Muscle of arm (tissue), 12 donors: ENCODE data around the gene C1orf53. TPM values are rescaled to one million over a fixed set of nuclear protein-coding genes. Genes with fewer than 3 reads are reported as not detected.

Experiments used
- DNase-seq: peaks from one replicate; pipeline ENCODE4 v3.0.0-alpha.2; 2013
- polyA plus RNA-seq, 12 donors: library from polyadenylated mRNA; unstranded; fragments of 120-200 nt; gene quantifications; one replicate each; pipeline ENCODE4 v1.2.1, GENCODE V29; 2013; ENCODE audit not compliant: insufficient read length in 12 of 12

Gene C1orf53
- polyA plus RNA-seq, 12 donors = 0.92 to 2.9 (median 1.6) TPM; not detected in 2

DNA sequence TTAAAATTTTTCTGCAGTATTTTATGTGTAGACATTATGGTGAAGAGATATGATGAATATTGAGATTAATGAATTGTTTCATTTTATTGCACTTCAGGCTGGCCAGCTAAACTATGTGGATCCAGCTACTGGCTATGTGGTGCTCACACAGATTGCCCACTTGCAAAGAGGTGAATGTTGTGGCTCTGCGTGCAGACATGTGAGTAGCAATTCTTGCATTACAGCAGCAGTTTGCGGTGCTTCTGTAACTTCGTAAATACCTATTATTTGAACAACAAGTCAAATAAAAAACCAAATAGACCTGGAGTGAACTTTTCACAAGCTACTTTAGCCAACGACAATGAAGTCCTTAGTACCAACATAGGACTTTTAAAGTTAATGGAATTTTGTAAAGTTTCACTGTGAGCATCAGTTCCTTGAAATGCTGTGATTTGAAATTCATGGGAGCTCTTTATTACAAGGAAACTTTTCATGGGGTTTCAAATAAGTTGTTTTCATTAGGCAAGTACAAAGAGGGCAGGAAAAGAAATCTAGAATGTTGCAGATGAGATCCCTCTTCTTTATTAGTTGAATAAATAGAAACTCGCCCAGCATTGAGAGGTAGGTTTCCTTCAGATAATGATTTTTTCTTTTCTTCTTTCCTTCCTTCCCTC, 3.4 kb downstream of the C1orf53 start:
- DNase-seq = no peak

DNA sequence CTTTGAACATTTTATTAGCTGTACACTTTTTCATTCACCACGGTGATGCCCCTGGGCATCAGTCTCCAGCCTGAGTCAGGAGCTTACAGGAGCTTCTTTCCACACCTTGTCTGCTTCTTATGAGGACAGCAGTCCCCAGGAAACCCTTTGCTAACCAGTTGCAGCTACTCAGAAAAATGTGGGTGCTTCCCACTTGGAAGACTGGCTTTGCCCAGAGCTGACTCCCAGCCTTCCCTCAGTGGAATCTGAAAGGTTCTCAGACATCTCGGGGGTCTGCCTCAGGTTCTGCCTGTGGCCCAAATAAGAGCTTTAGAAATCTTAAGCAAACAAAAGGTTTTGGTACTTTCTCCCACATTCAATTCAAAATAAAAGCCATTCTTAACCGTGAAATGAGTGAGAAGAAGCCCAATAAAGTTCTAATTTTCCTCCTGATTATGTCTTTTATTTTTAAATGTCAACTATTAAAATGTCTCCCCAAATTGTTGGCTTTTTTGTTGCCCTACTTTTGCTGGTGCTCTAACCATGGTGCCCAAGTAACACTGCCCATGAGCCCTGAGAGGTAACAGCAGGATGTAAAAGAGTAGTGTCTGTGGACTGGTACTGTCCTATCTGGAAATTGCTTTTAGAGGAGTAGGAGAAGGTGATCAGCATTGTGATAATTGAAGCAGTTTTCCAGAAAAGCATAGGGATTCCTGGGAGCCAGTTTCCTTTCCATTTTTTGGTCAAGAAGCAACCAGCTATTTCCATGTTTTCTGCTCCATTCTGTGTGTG, 5.6 kb downstream of the C1orf53 start:
- no peak for DNase-seq

DNA sequence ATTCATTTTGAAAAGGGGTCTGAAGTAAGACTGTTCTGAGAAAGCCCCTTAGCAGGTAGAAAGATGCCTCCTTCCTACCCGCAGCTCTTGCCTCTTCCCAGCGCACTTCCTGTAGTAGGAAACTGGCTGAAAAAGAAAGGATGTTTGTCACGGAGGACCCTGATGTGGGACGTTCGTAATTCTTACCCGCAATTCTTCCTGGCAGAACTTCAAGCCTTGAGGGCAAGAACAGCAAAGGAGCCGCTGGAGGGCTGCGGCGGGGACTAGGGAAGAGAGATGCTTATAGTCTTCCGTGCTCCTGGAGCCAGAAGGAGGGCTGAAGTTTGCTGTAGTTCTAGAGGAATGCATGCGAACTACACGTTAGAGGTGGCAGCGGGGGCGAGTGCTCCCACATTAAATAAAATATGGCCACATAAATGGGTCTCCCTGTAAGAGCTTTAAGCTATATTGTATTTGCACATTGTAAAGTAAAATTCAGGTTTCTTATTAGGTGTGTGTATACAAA, 6.3 kb downstream of the C1orf53 start:
- DNase-seq = no peak

DNA sequence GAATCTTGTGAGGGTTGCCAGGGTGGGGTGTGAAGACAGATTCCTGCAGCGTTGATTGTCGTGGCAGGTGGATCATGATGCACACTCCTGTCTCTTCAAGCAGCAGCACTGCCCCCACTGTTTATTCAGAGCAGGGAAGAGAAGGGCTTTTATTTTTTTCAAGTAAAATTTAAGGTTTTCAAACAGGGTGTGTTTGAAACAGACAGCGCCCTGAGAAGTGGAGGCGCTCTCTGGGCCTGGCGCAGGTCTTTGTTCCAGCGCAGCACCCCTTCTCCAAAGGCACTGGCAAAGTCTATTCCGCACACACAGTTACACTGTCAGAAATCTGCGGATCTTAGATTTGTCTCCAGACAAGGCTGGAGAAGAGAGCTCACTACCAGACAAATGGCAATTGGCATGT, 7.0 kb downstream of the C1orf53 start:
- DNase-seq = no peak

DNA sequence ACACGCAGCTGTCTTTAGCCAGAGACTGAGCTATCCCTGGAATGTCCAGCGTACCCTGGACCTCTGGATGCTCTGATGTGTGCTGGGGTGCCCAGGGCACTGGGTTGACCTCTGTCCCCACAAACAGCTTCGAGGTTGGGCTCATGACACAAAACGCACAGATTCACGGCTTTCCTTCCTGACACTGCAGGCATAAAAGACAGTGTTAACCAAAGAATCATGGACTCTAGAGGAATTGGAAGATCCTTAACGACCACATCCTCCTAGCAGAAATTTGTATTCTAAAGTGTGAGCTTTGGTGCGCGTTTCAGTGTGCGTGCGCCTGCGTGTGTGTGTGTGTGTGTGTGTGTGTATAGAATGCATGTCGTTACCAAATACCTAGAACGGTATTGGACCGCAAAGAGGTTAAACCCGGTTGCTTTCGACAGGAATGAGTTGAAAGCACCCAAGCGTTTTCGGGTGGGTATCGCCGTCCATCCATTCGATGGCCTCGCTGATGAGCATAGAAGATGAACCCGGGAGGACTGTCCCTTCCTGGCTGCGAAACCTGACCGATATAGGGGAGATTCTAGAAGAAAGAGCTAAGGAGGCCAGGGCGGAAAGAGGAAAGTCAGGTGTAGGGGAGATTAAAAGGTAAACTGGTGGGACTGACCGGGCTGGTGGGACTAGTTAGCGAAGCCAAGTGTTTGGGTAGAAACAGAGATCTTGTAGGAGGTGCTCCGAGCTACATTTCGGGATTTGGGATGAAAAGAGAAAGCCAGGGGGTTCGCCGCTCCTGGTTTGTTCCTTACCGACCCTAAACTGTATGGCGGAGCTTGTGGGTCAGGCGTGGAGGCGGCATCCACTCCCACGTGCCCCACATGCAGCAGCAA, 7.9 kb downstream of the C1orf53 start:
- no peak for DNase-seq

DNA sequence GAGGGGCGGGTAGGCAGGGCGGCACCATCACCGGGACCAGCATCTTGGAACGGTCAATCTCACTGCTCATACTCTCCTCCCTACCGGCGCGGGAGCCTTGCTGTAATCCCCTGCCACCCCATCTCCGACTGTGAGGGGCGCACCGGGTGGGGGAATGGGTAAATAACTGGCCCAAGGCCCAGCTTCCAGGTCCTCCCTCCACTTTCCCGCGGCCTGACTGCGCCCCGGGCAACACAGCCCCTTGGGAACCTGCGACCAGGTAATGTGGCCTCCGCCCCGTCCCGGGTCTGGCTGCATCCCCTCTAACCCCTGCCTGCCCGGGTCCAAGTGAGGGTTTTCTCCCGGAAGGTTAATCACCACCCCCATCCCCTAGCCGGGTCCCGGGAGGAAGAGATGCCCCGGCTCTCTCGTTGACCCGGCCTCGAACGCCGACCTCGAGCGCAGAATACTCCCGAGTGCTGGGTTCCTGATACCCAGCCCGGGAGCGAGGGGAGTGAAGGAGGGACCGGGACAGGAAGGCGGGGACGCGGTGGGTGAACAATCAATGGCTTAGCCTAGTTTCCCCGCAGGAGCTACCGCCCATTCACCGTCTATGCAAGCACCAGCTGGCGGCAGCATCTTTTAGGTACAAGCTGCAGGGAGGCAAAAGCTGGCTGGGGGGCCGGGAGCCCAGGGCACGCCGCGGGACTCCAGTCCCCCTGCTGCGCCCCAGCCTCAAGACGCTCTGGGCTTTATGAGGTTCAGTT, 8.9 kb downstream of the C1orf53 start:
- no peak for DNase-seq

DNA sequence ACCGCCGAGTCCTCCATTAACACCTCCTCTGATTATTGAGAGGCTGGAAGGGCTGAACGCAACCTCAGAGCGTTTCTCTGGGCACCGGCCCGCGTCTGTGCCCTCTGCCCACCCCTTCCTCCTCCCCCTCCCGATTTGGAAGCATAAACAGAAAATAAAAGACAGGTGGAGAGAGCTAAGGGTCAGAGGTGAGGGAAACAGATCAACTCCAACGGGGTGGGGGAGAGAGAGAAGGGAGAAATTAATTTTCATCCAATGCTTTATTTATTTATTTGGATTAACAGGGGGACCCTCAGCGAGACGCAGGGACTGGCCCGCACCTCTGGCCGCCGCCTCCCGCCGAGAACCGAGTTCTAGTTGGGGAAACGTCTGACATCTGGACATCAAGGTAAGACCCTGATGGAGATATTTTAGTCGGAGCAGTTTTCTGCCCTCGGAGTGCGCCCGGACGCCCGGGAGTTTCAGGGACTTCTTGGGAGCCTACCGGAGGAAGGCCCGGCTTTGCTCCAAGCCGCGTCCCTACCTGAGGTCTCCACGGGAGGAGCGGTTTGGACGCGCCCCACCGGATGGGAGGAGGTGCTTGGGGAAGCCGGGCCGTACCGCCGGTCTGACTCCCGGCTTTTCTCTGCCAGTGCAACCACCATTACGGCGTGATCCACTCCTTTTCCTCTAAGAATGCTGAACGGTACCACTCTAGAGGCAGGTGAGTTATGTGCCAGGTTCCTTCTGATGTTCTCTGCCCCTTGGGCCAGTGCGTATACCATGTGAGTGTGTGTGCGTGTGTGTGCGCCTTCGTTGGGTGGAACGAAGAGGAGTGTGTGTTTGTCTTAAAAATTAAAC, 9.6 kb downstream of the C1orf53 start:
- DNase-seq = no peak

DNA sequence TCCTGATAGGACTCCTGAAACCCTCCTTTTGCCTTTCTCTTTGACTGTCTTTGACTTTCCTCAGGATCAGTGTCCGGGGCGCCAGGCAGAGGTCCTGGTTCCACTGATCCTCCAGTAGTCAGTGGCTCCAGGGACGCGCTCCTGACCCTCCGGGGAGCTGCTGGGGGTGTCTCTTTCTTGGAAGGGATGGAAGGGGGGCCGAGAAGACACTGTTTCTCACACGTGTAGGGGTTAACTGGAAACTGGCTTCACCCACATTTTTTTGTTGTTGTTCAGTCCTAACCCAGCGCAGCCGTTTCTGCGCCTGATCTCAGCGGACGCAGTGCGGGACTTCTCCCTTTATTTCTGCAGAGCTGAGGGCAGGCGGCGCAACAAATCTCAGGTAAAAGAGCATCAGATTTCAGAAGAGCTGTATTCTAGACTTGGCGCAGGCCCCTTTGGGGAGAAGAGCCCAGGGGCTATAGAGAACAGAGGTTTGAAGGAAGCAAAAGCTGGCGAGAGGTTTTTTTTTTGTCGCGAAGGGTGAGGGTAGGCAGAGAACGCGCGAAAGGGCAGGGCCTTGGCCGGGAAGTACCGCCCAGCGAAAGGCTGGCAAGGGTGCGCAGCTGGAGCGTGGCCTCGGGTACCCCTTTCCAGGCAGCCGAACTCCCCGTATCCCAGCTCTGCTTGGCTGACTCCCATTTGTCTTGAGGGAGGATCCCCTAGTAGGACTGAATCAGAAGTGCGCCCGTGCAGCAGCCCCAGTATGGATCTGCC, 10.5 kb downstream of the C1orf53 start:
- no peak for DNase-seq

DNA sequence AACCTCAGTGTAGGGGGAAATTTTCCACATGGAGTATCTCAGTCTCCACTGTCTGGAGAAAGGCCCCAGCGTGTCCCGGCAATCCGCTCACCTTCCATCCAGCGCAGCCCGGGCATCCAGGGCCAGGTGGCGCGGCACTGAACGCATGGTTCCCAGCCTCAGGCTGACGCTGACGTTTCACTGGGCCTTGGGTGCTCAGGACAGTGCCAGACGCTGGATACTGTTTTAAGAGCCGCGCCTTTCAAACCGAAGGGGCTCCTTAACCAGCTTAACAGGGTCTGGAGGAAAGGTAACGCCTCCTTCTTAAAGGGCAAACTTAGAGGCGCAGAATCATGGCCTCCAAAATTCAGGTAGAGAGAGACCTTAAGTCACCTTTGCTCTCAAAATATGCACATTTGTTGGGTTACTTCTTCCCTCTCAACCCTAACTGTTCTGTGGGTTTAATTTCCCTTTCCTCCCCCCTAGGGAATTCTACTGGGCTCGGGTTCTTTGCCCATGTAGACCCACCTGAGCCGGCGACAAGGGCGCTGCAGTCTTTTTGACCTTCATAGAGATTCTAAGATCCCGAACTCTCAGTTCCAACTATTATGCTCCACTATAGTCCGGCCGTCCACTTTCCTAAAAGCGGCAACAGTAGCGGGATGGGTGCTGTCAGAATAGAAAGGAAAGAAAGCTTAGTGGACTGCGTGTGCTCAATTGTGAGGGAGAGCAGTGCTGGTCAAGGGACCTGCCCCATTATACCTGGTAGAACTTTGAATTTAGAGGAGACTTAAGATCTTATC, 11.3 kb downstream of the C1orf53 start:
- DNase-seq = no peak

DNA sequence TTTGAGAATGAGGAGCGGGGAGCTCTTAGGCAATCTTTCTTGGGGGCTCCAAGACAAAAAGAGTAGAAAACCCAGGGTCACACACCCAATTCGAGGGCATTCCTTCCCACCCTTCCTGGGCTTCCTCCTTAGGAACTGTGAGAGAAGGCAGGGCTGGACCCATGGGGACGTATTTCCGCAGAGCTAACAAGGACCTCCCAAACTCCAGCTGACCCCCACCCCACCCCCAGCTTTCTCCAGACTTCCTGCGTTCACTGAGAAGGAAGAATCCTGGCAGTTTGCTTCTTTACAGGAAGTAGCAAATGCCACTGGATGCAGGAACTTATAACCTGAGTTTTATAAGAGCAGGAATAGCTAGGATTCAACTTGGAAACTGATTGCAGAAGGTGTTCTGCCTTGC, 12.1 kb downstream of the C1orf53 start:
- no peak for DNase-seq

DNA sequence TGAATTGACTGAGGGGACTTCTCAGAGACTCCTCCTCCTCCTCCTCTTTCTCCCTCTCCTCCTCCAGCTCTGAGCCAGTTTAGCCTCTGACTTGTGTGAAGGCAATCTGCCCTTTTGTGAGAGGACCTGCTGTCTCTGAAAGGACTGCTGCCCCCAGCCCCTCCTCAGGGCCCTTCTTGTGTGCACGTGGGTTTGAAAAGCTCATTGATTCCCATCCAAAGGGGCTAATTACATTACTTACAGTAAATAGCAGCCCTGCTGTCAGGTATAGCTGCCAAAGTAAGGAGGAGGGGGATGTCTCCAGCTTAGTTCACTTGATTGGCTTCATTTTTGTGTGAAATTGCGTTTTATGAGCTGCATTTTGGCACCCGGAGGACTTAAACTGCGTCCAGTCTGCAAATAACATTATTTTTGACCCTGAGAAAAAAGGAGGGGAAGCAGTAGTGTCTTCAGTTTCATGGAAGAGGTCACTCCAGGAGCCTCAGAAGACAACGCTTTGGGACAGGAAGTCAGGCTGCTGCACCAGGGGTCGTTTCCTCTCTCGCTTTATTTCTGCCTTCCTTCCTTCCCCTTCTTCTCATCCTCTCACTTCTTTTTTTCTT, 12.9 kb downstream of the C1orf53 start:
- no peak for DNase-seq

DNA sequence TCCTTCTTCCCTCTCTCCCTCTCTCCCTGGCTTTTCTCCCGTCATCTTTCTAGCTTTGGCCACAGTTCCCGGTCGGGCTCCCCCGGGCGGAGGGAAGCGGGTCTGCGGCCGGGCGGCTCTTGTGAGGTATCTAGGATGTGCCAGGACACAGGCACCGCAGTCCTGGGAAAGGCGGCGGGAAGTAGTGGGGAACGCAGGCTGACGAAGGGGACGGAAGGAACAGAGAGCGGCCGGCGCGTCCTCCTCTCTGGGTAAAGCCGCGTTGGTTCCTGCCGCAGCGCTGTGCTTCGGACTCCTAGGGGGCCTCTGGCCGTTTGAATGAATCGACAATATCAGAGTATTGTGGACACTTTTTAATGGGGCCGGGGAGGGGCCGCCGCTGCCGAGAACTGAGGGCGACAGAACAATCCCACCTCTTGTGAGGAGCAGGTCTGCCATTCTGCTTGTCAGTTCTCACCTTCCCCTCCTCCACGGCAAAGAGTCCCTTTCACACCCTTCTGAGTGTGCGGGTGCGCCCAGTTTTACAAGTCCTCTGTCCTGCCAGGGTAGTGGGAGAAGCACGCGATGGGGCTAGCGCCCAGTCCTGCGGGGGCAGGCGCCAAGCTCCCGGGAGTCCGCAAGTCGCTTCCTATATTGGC, 13.6 kb downstream of the C1orf53 start:
- peak; percentile 64 for DNase-seq

DNA sequence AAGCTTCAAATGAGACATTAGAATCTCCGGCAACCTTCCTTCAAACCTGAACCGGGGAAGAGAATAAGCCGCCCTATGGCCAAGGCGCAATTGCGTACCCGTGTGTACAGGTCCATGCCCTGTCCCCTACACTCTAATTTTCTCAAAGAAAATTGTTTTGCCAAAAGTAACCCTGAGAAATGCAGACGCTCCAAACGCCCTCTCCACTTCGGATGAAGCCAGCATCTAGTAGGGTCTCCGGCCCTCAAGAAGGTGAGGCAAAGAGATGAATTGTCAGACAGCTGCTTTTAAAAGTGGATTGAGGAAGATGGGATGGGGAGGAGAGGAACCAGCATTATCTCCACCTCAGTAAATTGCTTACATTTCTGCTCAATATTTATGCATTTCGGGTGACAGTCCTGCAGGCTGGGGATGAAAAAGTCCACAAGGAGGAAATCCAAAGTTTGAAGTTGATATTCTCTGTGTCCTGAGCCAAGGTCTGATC, 14.1 kb downstream of the C1orf53 start:
- DNase-seq = no peak

DNA sequence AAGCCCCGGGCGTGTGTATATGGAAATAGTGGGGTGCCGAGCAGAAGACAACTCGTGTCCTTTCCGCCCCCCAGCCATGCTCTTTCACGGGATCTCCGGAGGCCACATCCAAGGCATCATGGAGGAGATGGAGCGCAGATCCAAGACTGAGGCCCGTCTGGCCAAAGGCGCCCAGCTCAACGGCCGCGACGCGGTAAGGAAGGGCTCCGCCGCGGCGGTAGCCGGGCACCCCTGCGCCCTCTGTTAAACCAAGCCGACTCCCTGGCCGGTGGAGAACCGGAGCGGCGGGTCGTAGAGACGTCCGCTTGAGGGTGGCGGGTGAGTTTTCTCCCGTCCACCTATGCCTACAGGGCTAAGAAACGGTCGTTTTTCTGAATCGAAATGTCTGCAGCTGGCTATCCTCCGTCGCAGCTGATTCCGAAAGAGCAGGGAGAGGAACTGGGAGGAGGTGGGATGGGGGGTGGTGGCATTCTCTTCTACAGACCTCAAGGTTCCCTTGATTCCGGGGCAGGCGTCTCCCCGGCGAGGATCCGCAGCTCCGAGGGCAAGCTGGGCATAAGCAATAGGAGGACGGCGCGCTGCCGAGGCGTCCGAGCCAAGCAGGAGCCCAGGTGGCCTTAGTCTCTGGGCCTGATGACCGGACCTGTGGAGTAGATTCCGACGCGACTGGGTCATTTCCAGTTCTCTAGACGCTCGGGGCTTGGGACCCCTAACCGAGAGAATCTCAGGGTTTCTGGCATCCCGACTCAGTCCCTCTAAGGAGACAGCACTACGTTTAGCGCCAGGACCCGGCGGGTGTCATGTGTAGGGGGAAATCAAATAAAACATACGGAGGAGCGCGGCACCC, 15.6 kb downstream of the C1orf53 start:
- DNase-seq = no peak

DNA sequence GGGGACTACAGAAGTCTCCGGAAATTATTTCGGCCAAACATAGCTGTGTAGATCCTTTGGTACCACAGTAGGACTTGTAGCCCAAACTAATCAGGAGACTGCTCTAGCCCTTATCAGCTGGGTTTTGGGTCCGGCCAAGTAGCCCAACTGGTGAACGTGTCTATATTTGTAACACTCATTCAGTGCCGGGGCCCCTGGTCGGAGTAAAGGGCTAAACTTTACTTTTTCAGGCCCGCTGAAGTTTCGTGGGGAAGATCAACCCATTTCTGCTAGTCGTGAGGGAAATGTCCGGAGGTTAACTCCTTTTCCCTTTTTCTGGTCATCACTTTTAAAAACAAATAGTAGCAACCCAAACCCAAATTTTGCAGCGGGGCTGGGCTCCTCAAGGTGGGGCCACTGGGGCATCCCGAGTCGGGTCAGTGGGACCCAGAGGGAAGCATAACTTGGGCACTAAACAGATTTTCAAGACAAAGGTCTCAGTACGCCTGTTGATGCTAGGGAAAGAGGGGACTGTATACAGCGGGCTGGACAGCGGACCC, 16.4 kb downstream of the C1orf53 start:
- no peak for DNase-seq

DNA sequence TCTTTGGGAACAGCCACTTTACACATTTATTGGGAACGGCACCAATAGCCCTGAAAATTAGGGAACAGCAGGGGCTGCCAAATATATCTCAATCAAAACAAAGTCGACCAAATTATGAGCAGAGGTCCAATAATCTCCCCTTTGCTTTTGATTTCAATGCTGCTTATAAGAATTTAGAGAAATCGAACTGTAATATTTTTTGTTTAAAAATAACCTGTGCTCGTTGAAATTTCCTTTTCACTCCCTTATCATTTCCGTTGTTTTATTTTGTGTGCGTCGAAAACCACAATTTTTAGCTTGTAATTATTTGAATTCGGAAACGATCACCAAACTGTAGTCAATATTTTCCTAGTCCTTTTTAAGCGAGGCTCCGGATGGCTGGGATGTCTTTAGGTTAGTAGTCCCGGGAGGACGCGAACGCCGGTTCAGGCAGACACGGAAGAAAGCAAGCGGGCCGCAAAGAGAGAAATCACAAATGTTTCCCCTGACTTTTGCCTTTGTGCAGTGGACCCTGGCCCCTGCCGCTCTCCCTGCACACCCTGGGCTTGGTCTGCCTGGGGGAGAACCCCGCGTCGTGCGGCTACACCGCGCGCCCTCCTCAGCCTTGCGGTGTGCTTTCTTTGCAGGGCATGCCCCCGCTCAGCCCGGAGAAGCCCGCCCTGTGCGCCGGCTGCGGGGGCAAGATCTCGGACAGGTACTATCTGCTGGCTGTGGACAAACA, 17.1 kb downstream of the C1orf53 start:
- DNase-seq = no peak
